Epithelial cell of proximal tubule (primary cell): ENCODE measurements around the gene TOX2. TPM values are rescaled to one million over a fixed set of nuclear protein-coding genes. Genes with fewer than 3 reads are reported as not detected.

ENCODE experiments used
- DNase-seq: peaks from one replicate; pipeline ENCODE4 v3.0.0-alpha.2; 2011; ENCODE audit warnings: low read depth
- H3K4me3 ChIP-seq: 2 replicates; pipeline ENCODE4 v1.5.1; 2011; ENCODE audit warnings: low read depth, mild to moderate bottlenecking, low read length
- CTCF ChIP-seq: conservative IDR thresholded peaks from 2 replicates; pipeline ENCODE4 v1.5.1; 2012; ENCODE audit warnings: low read depth, mild to moderate bottlenecking, low read length
- total RNA-seq: library from RNA; depleted of rRNA; stranded (reverse); fragments of >200 nt; gene quantifications from 2 replicates; pipeline ENCODE4 v1.2.3, GENCODE V29; 2015

Gene TOX2
- total RNA-seq, 1 donor from 2014 or later: 2.5 TPM

DNA sequence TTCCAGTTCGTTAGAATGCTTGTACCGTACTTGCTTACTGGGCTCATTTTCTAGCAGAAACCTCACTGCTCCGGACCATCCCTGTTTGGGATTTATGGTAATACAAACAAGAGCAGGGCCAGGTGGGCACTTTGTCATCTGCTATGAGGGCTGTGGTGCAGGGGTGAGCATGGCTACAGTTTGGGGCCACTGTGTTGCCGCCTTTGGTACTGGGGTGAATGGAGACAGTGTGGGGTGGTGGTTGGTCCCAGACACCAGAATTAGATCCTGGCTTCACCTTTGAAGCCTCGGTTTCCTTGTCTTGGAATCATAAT is 95.0 kb downstream of the TOX2 start:
- TF ChIP-seq CTCF: no peak
- no peak overlapping the region for H3K4me3 ChIP-seq
- no peak for DNase-seq

DNA sequence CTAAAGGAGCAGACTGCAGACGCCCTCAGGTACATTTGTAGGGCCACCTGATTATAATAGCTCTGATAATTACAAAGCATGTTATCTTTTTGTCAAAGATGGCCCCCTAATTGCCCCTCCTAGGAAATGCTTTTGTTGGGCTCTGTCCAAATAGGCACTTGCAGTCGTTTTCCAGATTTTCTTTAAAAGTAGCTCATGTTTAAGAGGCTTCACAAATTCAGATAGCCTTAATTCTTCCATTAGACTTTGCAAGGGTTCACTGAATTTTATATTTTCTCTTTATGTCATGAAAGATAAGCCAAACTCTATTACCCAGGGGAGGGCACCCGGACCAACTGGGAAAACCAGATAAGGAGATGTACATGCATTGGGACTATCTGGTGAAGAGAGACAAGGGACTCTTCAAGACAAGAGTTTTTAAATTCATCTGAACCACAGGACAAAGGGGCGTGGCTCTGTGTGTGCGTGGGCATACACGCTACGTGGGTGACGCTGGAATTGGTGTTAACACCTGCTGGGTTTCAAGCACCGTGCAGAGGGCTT is 95.6 kb downstream of the TOX2 start:
- DNase-seq: no peak
- no peak overlapping the region for H3K4me3 ChIP-seq
- no peak for TF ChIP-seq CTCF

DNA sequence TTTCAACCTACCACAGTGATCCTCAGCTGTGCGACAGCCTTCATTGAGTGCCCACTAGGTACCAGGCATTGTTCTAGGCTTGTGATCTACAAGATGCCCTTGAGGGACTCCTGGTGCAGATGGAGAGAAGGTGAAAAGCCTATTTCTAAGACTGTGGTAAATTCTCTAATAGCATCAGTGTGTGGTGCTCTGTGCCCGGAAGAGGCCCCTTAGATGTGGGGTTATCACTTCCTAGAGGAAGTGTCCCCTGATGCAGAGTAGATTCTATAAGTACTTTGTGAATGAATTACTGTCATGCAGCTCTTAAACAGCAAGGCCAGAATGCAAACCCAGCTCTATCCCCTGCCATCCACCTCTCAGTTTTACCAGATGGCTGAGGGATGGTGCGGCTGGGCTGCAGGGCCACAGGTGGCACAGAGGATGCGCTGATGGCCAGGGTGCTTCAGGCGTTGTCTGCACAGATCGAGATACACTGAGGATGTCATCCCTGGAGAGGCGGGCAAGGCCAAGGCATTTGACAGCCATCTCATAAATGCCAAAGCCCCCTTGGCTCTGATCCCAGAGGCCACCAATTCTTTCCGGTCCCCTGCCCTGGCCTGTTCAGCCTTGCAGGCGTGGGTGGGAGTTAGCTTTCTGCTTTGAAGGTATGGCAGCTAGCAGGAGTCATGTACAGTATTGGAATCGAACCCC is 96.7 kb downstream of the TOX2 start:
- no peak for TF ChIP-seq CTCF
- H3K4me3 ChIP-seq: no peak overlapping the region
- no peak for DNase-seq

- no peak for DNase-seq
- H3K4me3 ChIP-seq: no peak overlapping the region
- no peak for TF ChIP-seq CTCF
Observed at GRCh38 chr20:44012466-44013226, 98.0 kb downstream of the TOX2 start.

DNA sequence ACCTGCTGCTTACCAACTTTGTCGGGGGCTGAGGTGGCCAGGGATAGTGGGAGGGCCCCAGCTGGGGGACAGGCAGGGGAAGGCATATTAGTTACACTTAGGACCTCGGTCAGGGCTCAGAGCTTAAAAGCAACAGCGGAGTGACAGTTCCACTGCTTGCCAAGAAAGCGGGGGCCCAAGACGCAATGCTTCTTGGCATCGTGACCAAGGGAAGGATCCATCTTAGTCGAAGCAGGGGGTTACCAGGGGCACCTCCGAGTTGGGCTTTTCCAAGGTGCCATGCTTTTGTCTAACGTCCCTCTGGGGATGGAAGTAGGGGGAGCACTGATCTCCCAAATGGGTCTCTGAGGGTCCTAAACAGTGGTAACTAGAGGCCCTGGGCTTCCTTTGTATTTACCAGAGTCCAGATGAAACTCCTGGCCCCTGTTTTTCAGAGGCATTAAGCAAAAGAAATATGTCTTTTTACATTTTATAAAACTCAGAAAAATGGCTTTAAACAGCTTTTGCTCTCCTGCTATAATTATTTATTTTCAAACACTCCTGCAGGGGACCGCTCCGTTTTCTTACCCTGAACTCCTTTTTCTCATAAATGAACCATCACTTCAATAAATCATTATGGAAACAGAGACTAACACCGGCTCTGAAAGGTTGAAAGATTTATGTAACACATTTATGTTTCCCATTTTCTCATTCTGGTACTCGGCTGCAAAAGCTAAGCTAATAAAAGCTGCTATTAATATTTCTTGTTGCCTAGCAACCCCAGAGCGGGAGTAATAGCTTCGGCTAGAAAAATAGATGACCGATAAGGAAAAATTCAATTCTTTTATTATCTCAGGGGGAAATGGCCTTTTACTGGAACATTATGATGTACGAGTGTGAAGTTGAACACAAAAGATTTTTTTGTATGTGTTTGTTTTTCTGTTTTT is 100.4 kb downstream of the TOX2 start:
- no peak for DNase-seq
- no peak for TF ChIP-seq CTCF
- H3K4me3 ChIP-seq: no peak overlapping the region

DNA sequence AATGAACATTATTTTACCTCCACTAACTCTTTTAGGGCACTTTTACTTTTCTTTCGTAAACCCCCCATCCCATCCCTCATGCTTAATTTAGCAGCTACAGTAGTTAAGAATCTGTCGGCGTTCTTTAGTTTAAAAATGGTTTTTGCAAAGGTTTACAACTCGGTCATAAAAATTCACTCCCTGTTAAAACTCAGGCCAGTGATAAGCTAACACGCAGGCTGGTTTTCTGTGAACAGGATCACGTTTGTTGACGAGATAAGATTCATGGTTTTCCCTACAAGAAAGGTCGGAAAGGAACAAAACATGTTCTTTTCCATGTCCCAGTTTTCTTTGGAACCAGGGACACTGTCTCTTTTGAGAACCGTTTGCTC is 101.1 kb downstream of the TOX2 start:
- H3K4me3 ChIP-seq: no peak overlapping the region
- DNase-seq: no peak
- no peak for TF ChIP-seq CTCF
